Caco-2 (cell line): ENCODE data around the gene CLEC16A. TPM values are rescaled to one million over a fixed set of nuclear protein-coding genes. Genes with fewer than 3 reads are reported as not detected.
"Not testable (repeated sequence)": the region's sequence is repeated elsewhere in the genome, so short reads cannot be mapped to it uniquely, and the experiment has no call there.

Source experiments
- BruUV-seq: library from RNA; stranded (reverse); fragments of 400-500 nt; replicated peaks from 2 replicates; lab custom pipeline; 2021; lab: Mats Ljungman, UMichigan
- CTCF ChIA-PET: fragments of 300-600 bp; sonication (Branson Sonifier 250); formaldehyde crosslinking; loops from one replicate; lab custom pipeline; 2022; ENCODE audit warnings: antibody characterized with exemption; lab: Charles Lee
- POLR2A ChIA-PET: fragments of 300-600 bp; sonication (Branson Sonifier 250); formaldehyde crosslinking; loops from one replicate; lab custom pipeline; 2022; ENCODE audit warnings: antibody characterized with exemption; lab: Charles Lee
- DNase-seq, 2 experiments: peaks; one replicate each; pipeline versions ENCODE4 v3.0.0 to v3.0.0-alpha.2; 2020 to 2022
- H3K27me3 ChIP-seq: replicated peaks from 2 replicates; pipeline ENCODE4 v1.6.0; 2011; ENCODE audit warnings: low read length; ENCODE audit not compliant: control insufficient read depth, insufficient read depth
- H3K36me3 ChIP-seq: 2 replicates; pipeline ENCODE4 v1.5.1; 2011; ENCODE audit warnings: low read length; ENCODE audit not compliant: control insufficient read depth, insufficient read depth
- H3K4me1 ChIP-seq: fragments of 250-450 bp; sonication (Bioruptor Pico); 2 replicates; pipeline ENCODE4 v1.5.1; 2020; ENCODE audit warnings: mild to moderate bottlenecking
- H3K4me3 ChIP-seq: 2 replicates; pipeline ENCODE4 v1.5.1; 2011; ENCODE audit warnings: low read depth, mild to moderate bottlenecking, control low read depth, low read length
- H3K9me3 ChIP-seq: fragments of 250-450 bp; sonication (Bioruptor Pico); 2 replicates; pipeline ENCODE4 v1.5.1; 2020; ENCODE audit warnings: mild to moderate bottlenecking, moderate library complexity
- H3K27ac Mint-ChIP-seq: one replicate; pipeline ENCODE4 v1.8.0; 2022; ENCODE audit warnings: mixed read lengths; ENCODE audit not compliant: unreplicated experiment
- H3K27me3 Mint-ChIP-seq: one replicate; pipeline ENCODE4 v1.8.0; 2022; ENCODE audit warnings: mixed read lengths; ENCODE audit not compliant: insufficient read depth, unreplicated experiment
- H3K36me3 Mint-ChIP-seq: one replicate; pipeline ENCODE4 v1.8.0; 2022; ENCODE audit warnings: mild to moderate bottlenecking, mixed read lengths; ENCODE audit not compliant: insufficient read depth, unreplicated experiment
- H3K4me1 Mint-ChIP-seq: one replicate; pipeline ENCODE4 v1.8.0; 2022; ENCODE audit warnings: low read depth, mixed read lengths; ENCODE audit not compliant: unreplicated experiment
- H3K4me3 Mint-ChIP-seq: one replicate; pipeline ENCODE4 v1.8.0; 2022; ENCODE audit warnings: mild to moderate bottlenecking, moderate library complexity, mixed read lengths; ENCODE audit not compliant: unreplicated experiment
- H3K9me3 Mint-ChIP-seq: one replicate; pipeline ENCODE4 v1.8.0; 2022; ENCODE audit warnings: mixed read lengths; ENCODE audit not compliant: unreplicated experiment
- intact Hi-C: fragments of 100-400 bp; cut with micrococcal nuclease; formaldehyde crosslinking; loops from one replicate; pipeline ENCODE4 v1.10.0; 2022; ENCODE audit not compliant: unreplicated experiment
- total RNA-seq: library from RNA; stranded (reverse); gene quantifications from 2 replicates; pipeline ENCODE4 v1.2.3, GENCODE V29; 2022
- TF ChIP-seq, protein P1 (sequence below), 2 experiments: fragments of 200-600 bp in 1 of 2; IDR thresholded peaks; 1 replicate in 1 of 2; 2 replicates in 1 of 2; pipeline versions ENCODE4 v1.5.1 to v1.8.0; 2011 to 2022; ENCODE audit warnings: antibody characterized with exemption in 1 of 2, control low read depth in 1 of 2, inconsistent platforms in 1 of 2, low read depth in 1 of 2, low read length in 1 of 2, mild to moderate bottlenecking in 1 of 2, moderate library complexity in 1 of 2; ENCODE audit not compliant: insufficient read depth in 1 of 2, severe bottlenecking in 1 of 2, unreplicated experiment in 1 of 2

The CLEC16A gene
- total RNA-seq, 1 experiment from 2014 or later: 27.0 TPM

DNA sequence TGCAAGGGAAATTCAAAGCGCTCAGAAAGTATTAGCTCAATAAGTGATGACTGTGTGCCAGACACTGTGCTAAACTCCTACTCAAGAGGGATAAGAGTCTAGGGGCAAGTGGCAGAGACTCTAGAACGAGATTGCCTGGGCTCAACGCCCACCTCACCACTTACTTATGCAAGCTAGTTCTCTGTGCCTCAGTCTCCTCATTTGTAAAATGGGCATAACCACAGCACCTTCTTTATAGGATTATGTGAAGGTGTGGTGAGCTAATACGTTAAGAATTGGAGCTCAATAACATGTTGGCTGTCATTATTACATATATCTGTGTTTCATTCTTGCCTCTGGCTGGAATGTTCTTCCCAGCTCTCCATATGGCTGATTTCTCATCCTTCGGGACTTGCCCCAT, 17.5 kb upstream of the CLEC16A start:
- H3K4me1 ChIP-seq: peaks cover 8% of the 10 kb centered on the region; the same call in 1 of the 2 replicates
- CTCF ChIA-PET: no interaction called here
- H3K27ac Mint-ChIP-seq: no peak overlapping the region
- no TSS peak for BruUV-seq
- DNase-seq: no peak
- H3K9me3 Mint-ChIP-seq: no peaks in the 10 kb centered on the region
- H3K4me3 Mint-ChIP-seq: no peak overlapping the region
- no peaks in the 10 kb centered on the region for H3K27me3 Mint-ChIP-seq
- H3K36me3 Mint-ChIP-seq: peaks cover 17% of the 10 kb centered on the region
- POLR2A ChIA-PET: interaction anchor here (0.5 to 1.3 kb wide), 2 partner anchors 15 to 503 kb away, joined by 3 read pairs; partner anchors contain the start of gene DEXI
- no peaks in the 10 kb centered on the region; the same call in 1 of the 2 replicates for H3K36me3 ChIP-seq
- TF ChIP-seq, protein P1, sequence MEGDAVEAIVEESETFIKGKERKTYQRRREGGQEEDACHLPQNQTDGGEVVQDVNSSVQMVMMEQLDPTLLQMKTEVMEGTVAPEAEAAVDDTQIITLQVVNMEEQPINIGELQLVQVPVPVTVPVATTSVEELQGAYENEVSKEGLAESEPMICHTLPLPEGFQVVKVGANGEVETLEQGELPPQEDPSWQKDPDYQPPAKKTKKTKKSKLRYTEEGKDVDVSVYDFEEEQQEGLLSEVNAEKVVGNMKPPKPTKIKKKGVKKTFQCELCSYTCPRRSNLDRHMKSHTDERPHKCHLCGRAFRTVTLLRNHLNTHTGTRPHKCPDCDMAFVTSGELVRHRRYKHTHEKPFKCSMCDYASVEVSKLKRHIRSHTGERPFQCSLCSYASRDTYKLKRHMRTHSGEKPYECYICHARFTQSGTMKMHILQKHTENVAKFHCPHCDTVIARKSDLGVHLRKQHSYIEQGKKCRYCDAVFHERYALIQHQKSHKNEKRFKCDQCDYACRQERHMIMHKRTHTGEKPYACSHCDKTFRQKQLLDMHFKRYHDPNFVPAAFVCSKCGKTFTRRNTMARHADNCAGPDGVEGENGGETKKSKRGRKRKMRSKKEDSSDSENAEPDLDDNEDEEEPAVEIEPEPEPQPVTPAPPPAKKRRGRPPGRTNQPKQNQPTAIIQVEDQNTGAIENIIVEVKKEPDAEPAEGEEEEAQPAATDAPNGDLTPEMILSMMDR (IDR thresholded peaks at IDR 0.05; ENCODE audit: insufficient read depth in 1 of 2, low read depth in 1 of 2, low read length in 1 of 2, severe bottlenecking in 1 of 2, unreplicated experiment in 1 of 2): no peak
- intact Hi-C loops: no loop called here
- no peak overlapping the region for H3K4me3 ChIP-seq
- H3K27me3 ChIP-seq: no peaks in the 10 kb centered on the region
- no peaks in the 10 kb centered on the region for H3K9me3 ChIP-seq
- H3K4me1 Mint-ChIP-seq: no peaks in the 10 kb centered on the region

DNA sequence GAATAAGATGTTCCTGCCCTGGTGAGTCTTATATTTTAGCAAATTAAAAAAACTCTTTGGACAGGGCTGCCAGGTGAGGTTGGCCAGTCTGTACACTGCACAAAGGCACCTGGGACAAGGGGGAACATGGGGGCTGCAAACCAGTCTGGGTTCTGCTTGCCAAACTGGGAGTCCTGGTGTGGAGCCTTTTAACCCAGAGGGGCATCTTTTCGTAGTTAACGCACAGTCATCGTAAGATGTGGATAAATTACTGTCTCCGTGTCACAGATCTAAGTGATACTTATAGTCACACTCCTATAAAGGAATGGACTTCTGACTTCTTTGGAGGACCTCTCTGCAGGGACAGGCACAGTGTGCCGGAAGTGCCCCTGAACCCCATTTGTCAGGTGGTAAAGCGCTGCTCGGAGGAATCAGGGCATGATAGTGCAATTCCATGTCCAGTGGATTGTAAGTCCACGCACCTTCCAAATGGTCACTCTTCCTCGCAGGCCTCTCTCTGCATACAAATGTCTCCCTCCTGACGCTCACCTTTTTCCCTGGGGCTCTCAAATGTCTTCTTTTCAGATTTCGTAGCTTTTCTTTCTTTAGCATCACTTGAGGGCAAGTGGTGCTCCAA, 16.8 kb upstream of the CLEC16A start:
- ChIA-PET CTCF (no interaction called here), POLR2A (interaction anchor here (1.3 kb wide), 1 partner anchor 15 kb away, joined by 3 read pairs; the partner anchor contains the start of gene DEXI)
- no peak overlapping the region for H3K27ac Mint-ChIP-seq
- TF ChIP-seq, protein P1 (IDR thresholded peaks at IDR 0.05; ENCODE audit: insufficient read depth in 1 of 2, low read depth in 1 of 2, low read length in 1 of 2, severe bottlenecking in 1 of 2, unreplicated experiment in 1 of 2): no peak
- no TSS peak for BruUV-seq
- DNase-seq: no peak
- intact Hi-C loops: no loop called here
- no peak overlapping the region for H3K4me3 ChIP-seq
- no peaks in the 10 kb centered on the region for H3K4me1 Mint-ChIP-seq
- peaks cover 17% of the 10 kb centered on the region for H3K36me3 Mint-ChIP-seq
- H3K9me3 ChIP-seq: no peaks in the 10 kb centered on the region
- peaks cover 8% of the 10 kb centered on the region; the same call in 1 of the 2 replicates for H3K4me1 ChIP-seq
- no peaks in the 10 kb centered on the region; the same call in 1 of the 2 replicates for H3K36me3 ChIP-seq
- H3K27me3 Mint-ChIP-seq: no peaks in the 10 kb centered on the region
- H3K27me3 ChIP-seq: no peaks in the 10 kb centered on the region
- no peak overlapping the region for H3K4me3 Mint-ChIP-seq
- H3K9me3 Mint-ChIP-seq: no peaks in the 10 kb centered on the region

DNA sequence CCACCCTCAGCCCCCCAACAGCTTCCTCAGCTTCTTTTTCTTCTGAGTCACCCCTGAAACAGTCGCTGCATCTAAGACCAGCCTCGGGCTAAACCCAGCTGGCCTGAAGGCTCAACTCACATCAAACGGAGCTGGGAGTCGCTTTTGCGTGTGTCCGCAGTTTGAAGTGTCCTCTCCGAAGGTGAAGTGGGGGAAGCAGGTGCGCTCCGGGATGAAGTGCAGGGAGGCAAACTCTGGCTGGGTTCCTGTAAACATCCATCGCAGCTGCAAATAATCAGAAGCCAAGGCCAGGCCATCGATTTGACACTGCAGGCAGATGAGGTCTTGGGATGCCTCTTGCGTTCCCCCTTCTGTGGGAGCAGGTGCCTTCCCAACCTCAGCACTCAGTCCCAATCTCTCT, 15.3 kb upstream of the CLEC16A start:
- CTCF ChIA-PET, BruUV-seq, H3K36me3 ChIP-seq, H3K9me3 ChIP-seq, H3K4me3 Mint-ChIP-seq, POLR2A ChIA-PET, H3K27me3 Mint-ChIP-seq, H3K4me1 Mint-ChIP-seq, H3K4me3 ChIP-seq, H3K9me3 Mint-ChIP-seq, H3K27me3 ChIP-seq, H3K27ac Mint-ChIP-seq, intact Hi-C loops, DNase-seq, H3K4me1 ChIP-seq: not testable (repeated sequence)
- peaks cover 23% of the 10 kb centered on the region for H3K36me3 Mint-ChIP-seq
